GM19452 (cell line): ENCODE results near the gene TMEM259.

Source experiments
- ATAC-seq: cut with Tn5 transposase; IDR thresholded peaks from one replicate; pipeline ENCODE4 v1.9.1; 2021; ENCODE audit not compliant: unreplicated experiment

TMEM259 gene

GRCh38 chr19:1055886-1056620 is 35.1 kb upstream of the TMEM259 start:
- ATAC-seq, result no peak

GRCh38 chr19:1055028-1055425 is 34.1 kb upstream of the TMEM259 start:
- ATAC-seq, result no peak

GRCh38 chr19:1054102-1055027 is 33.4 kb upstream of the TMEM259 start:
- no peak for ATAC-seq

- ATAC-seq, result no peak
Measured at GRCh38 chr19:1053176-1054101, 32.5 kb upstream of the TMEM259 start.

- no peak for ATAC-seq
Measured at GRCh38 chr19:1052349-1052975, 31.5 kb upstream of the TMEM259 start.

- ATAC-seq, result no peak
Measured at GRCh38 chr19:1051791-1052190, 30.9 kb upstream of the TMEM259 start.

GRCh38 chr19:1050989-1051788 is 30.3 kb upstream of the TMEM259 start:
- ATAC-seq, result no peak

- no peak for ATAC-seq
Measured at GRCh38 chr19:1049800-1050199, 28.9 kb upstream of the TMEM259 start.

GRCh38 chr19:1049106-1049505 is 28.2 kb upstream of the TMEM259 start:
- no peak for ATAC-seq

GRCh38 chr19:1047696-1048147 is 26.8 kb upstream of the TMEM259 start:
- no peak for ATAC-seq

GRCh38 chr19:1046836-1047695 is 26.1 kb upstream of the TMEM259 start:
- no peak for ATAC-seq

GRCh38 chr19:1046117-1046626 is 25.2 kb upstream of the TMEM259 start:
- ATAC-seq, result no peak

GRCh38 chr19:1045247-1045603 is 24.3 kb upstream of the TMEM259 start:
- no peak for ATAC-seq

- no peak for ATAC-seq
Measured at GRCh38 chr19:1042689-1043511, 22.0 kb upstream of the TMEM259 start.

- ATAC-seq, result no peak
Measured at GRCh38 chr19:1041835-1042685, 21.1 kb upstream of the TMEM259 start.

GRCh38 chr19:1041272-1041834 is 20.4 kb upstream of the TMEM259 start:
- no peak for ATAC-seq
